ENCODE data around the gene ZNRF3.

DNA sequence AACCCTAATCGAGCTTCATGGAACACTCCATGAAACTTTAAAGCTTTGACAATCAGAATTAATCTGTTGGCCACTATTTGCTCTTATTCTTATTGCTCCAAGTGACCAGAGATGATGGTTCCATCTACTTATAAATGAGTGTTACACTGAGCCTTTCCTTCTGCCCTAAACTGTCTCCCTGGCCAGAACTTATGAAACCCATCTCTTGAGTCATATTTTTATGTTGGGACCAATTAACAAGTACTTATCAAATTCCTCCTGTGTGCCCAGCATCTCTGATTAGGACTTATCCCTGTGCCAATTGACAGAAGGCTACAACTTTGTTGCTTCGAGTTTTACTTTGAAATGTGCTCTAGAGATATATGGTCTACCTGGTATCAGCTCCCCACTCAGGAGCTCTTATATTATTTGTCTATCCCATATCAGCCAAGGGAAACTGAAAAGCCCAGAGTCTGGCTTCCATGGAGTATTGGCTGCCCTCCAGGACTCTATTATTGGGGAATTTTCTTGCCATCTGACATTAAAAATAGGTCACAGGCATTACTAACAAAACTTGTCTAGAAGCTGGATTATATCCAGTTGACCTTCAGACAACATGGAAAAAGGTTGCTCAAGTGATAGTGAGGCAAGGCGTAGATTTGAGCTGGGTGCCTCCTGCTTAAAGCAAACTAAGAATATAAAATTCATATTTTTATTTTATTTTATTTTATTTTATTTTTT lies 198.3 kb downstream of the ZNRF3 start:
- no peak for TF ChIP-seq TOX (CRISPR knock-in tag; IDR thresholded peaks at IDR 0.05; ENCODE audit: borderline replicate concordance)
- TF ChIP-seq, protein P1, sequence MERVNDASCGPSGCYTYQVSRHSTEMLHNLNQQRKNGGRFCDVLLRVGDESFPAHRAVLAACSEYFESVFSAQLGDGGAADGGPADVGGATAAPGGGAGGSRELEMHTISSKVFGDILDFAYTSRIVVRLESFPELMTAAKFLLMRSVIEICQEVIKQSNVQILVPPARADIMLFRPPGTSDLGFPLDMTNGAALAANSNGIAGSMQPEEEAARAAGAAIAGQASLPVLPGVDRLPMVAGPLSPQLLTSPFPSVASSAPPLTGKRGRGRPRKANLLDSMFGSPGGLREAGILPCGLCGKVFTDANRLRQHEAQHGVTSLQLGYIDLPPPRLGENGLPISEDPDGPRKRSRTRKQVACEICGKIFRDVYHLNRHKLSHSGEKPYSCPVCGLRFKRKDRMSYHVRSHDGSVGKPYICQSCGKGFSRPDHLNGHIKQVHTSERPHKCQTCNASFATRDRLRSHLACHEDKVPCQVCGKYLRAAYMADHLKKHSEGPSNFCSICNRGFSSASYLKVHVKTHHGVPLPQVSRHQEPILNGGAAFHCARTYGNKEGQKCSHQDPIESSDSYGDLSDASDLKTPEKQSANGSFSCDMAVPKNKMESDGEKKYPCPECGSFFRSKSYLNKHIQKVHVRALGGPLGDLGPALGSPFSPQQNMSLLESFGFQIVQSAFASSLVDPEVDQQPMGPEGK (CRISPR knock-in tag; IDR thresholded peaks at IDR 0.05; ENCODE audit: borderline replicate concordance) = no peak
- no peak for TF ChIP-seq SNAI2 (CRISPR knock-in tag; IDR thresholded peaks at IDR 0.05)
- TF ChIP-seq, protein P2, sequence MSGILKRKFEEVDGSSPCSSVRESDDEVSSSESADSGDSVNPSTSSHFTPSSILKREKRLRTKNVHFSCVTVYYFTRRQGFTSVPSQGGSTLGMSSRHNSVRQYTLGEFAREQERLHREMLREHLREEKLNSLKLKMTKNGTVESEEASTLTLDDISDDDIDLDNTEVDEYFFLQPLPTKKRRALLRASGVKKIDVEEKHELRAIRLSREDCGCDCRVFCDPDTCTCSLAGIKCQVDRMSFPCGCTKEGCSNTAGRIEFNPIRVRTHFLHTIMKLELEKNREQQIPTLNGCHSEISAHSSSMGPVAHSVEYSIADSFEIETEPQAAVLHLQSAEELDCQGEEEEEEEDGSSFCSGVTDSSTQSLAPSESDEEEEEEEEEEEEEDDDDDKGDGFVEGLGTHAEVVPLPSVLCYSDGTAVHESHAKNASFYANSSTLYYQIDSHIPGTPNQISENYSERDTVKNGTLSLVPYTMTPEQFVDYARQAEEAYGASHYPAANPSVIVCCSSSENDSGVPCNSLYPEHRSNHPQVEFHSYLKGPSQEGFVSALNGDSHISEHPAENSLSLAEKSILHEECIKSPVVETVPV (CRISPR knock-in tag; IDR thresholded peaks at IDR 0.05) = no peak
- no peak for TF ChIP-seq CSDC2 (CRISPR knock-in tag; IDR thresholded peaks at IDR 0.05)
- no peak for TF ChIP-seq ZFP30 (CRISPR knock-in tag; IDR thresholded peaks at IDR 0.05)
- TF ChIP-seq ZNF565 (CRISPR knock-in tag; conservative IDR thresholded peaks at IDR 0.05; ENCODE audit: low read depth) = no peak

All from SK-N-SH treated with all-trans-retinoic acid at 6 μM for 48 hours (cell line).